Ascending aorta (tissue), 2 donors: ENCODE data around the gene RTKN. TPM values are rescaled to one million over a fixed set of nuclear protein-coding genes. Genes with fewer than 3 reads are reported as not detected.
A peak's percentile ranks its signal among the peaks of the same experiment; 100 is the strongest.
"Not testable (repeated sequence)": the region's sequence is repeated elsewhere in the genome, so short reads cannot be mapped to it uniquely, and the experiment has no call there.

Experiments
- DNase-seq, 2 donors: peaks; one replicate each; pipeline ENCODE4 v3.0.0-alpha.2; 2019; ENCODE audit warnings: low spot score in 2 of 2
- H3K27ac ChIP-seq, 2 donors: fragments of 200-600 bp; sonication (generic); one replicate each; pipeline ENCODE4 v1.5.1; 2016 to 2017; ENCODE audit warnings: mild to moderate bottlenecking in 1 of 2
- H3K27me3 ChIP-seq: fragments of 200-600 bp; sonication (generic); one replicate; pipeline ENCODE4 v1.5.1; 2017
- H3K36me3 ChIP-seq, 2 donors: fragments of 200-600 bp; sonication (generic); one replicate each; pipeline ENCODE4 v1.5.1; 2016
- H3K4me1 ChIP-seq, 2 donors: fragments of 200-600 bp; sonication (generic); one replicate each; pipeline ENCODE4 v1.5.1; 2016 to 2017; ENCODE audit warnings: mild to moderate bottlenecking in 1 of 2
- H3K4me3 ChIP-seq, 2 donors: fragments of 200-600 bp; sonication (generic); one replicate each; pipeline ENCODE4 v1.5.1; 2016 to 2017; ENCODE audit warnings: mild to moderate bottlenecking in 1 of 2
- H3K9me3 ChIP-seq, 2 donors: fragments of 200-600 bp; sonication (generic); one replicate each; pipeline ENCODE4 v1.5.1; 2016
- CTCF ChIP-seq, 3 experiments: fragments of 200-600 bp in 2 of 3; fragments of 450-650 bp in 1 of 3; sonication (generic) in 2 of 3; IDR thresholded peaks; one replicate each; pipeline ENCODE4 v1.5.1; 2016 to 2019; ENCODE audit warnings: antibody characterized with exemption in 3 of 3, mild to moderate bottlenecking in 1 of 3, moderate library complexity in 1 of 3
- intact Hi-C: fragments of 100-400 bp; cut with DNase I; formaldehyde crosslinking; loops from one replicate; pipeline ENCODE4 v1.15.1; 2023
- total RNA-seq: library from RNA; depleted of rRNA; stranded (reverse); fragments of >200 nt; gene quantifications from one replicate; pipeline ENCODE4 v1.1.0, GENCODE V29; 2016

The RTKN gene
- total RNA-seq, 1 donor from 2014 or later = 9.5 TPM

DNA sequence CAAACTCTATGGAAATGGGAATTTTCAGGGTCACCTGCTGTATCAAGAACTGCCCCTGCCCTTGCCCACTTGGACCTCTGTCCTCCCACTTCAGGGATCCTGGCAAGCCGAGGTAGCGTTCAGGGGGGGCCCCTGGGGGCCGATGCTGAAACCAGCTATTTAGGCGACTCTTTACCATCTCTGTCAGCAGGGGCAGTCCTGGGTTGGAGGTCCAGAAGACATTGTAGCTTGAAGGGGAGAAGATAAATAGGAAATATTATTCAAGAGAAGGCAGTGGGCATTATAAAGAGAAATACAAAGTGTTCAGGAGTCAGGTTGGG lies 21.0 kb upstream of the RTKN start:
- Histone ChIP-seq H3K36me3 (peaks cover 8 to 21% of the 10 kb centered on the region in 2 donors), H3K4me3 (no peak overlapping the region), H3K27me3 (no peaks in the 10 kb centered on the region), H3K4me1 (peaks cover 8 to 18% of the 10 kb centered on the region in 2 donors), H3K9me3 (no peaks in the 10 kb centered on the region), H3K27ac (no peak overlapping the region)
- no peak for DNase-seq
- intact Hi-C loops = no loop called here
- TF ChIP-seq CTCF (IDR thresholded peaks at IDR 0.05) = no peak

DNA sequence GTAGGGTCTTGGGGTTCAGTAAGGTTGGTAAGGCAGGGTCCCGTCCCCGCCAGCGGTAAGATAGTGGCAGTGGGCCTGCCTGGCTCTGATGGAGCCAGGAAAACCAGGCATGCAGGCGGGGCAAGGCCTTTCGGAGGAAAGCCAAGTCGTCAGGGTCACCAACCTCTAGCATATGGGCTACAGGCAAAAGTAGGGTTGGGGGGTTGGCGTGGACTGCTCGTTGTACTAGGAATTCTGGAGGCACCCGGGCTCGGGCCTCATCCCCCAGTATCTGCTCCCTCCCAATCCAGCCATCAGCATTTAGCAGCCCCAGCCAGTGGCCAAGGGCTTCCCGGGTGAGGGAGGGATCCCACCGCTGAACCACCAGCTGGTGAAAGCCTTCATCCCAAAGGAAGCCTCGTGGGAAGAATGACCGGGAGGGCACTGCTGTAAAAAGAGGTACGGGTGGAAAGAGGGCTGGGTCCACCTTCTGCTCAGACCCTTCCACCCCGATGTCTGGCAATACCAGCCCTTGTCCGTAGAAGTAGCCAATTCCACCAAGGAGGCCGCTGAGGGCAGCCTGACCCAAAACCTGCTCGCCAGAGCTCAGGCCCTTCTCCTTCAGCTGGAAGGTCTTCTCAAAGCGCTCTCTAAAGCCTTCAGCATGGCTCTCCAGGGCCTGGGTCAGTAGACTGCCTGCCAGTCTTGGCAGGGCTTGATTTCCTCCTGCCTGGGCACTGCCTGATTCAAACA lies 20.5 kb upstream of the RTKN start:
- DNase-seq = no peak
- Histone ChIP-seq H3K27ac (no peak overlapping the region), H3K4me3 (no peak overlapping the region), H3K9me3 (no peaks in the 10 kb centered on the region), H3K36me3 (peaks cover 8 to 21% of the 10 kb centered on the region in 2 donors), H3K27me3 (no peaks in the 10 kb centered on the region), H3K4me1 (peaks cover 8 to 18% of the 10 kb centered on the region in 2 donors)
- intact Hi-C loops = no loop called here
- no peak for TF ChIP-seq CTCF (IDR thresholded peaks at IDR 0.05)

DNA sequence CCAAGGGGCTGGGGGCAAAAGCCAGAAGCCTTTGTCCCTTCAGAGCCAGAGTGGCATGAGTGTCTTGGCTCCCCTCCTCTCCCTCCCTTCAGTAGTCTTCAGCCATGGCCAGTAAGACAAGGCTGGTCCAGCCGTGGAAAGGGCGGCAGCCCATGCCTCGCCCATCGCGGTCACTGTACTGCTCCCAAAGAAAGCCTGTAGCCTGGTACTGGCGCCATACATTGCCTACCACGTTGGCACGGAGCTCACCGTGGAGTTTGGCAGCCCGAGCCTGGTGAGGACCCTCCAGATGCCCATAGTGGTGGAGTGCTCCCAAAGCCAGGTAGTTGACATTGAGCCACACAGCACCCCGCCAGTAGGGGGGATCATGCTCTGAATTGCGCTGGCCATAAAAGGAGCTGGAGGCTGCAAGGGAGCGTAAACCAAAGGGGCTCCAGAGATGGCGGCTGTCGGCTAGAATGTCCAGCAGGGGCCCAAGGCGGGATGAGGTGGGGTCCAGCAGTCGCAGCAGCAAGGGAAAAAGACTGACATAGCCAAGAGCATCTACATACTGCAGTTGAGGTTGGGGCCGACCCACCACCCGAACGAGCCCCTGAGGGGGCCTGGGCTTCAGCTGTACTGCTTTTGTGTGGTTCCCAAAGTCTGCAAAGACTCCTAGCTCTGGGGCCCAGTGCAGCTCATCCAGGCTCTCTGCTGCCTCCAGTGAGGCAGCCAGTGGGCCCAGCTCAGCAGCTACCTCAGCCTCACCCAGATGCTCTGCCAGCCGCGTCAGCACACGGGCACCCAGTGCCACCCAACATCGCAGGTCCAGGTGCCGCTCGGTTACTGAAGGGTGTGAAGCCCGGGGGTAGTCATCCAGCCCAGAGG lies 19.7 kb upstream of the RTKN start:
- intact Hi-C loops = no loop called here
- H3K36me3 ChIP-seq = peaks cover 8 to 21% of the 10 kb centered on the region in 2 donors
- TF ChIP-seq CTCF (IDR thresholded peaks at IDR 0.05) = no peak
- no peak overlapping the region for H3K4me3 ChIP-seq
- no peak for DNase-seq
- H3K27ac ChIP-seq = no peak overlapping the region
- no peaks in the 10 kb centered on the region for H3K9me3 ChIP-seq
- peaks cover 8 to 26% of the 10 kb centered on the region in 2 donors for H3K4me1 ChIP-seq
- no peaks in the 10 kb centered on the region for H3K27me3 ChIP-seq

DNA sequence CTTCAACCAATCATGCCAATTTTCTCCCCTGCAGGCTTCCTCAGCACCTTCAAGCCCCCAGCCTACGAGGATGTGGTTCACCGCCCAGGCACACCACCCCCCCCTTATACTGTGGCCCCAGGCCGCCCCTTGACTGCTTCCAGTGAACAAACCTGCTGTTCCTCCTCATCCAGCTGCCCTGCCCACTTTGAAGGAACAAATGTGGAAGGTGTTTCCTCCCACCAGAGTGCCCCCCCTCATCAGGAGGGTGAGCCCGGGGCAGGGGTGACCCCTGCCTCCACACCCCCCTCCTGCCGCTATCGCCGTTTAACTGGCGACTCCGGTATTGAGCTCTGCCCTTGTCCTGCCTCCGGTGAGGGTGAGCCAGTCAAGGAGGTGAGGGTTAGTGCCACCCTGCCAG lies 18.4 kb upstream of the RTKN start:
- peaks cover 14 to 34% of the 10 kb centered on the region in 2 donors for H3K4me1 ChIP-seq

GRCh38 chr2:74459503-74460118 lies 17.9 kb upstream of the RTKN start:
- DNase-seq, H3K27ac ChIP-seq, H3K27me3 ChIP-seq, H3K4me3 ChIP-seq, H3K9me3 ChIP-seq: not testable (repeated sequence)
- peaks cover 8 to 21% of the 10 kb centered on the region in 2 donors for H3K36me3 ChIP-seq
- peaks cover 15 to 34% of the 10 kb centered on the region in 2 donors for H3K4me1 ChIP-seq
- intact Hi-C loops = loop anchor here (2.0 to 10.0 kb wide), 5 partner anchors 13 to 1905 kb away; partner anchors contain the start of genes AUP1, CCT7, HTRA2 and MRPL53

More for the DNA sequence above, 18.4 kb upstream of the RTKN start:
- H3K27ac ChIP-seq, H3K9me3 ChIP-seq, DNase-seq, H3K27me3 ChIP-seq, intact Hi-C loops, H3K4me3 ChIP-seq: not testable (repeated sequence)
- H3K36me3 ChIP-seq = peaks cover 8 to 21% of the 10 kb centered on the region in 2 donors

DNA sequence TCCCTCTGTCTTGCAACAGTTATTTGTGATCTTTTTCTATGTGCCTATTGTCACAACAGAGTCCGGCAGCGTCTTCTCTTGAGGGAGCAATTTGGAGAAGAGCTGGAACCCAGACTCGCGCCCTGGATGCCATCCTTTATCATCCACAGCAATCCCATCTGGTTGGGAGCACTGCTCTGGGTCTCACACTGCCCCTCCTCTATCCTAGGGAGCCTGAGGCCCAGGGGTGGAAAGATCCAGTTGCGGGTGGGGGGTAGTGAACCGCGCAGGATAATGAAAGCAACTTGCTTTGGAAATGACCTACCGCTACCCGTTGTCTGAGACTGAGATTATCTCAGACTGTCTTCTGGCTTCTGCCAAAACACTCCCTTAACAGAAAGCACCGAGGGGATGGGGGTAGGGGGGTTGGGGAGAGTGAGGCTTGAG lies 17.2 kb upstream of the RTKN start:
- intact Hi-C loops = loop anchor here (1.0 to 10.0 kb wide), 6 partner anchors 14 to 1904 kb away; partner anchors contain the start of genes AUP1, CCT7, HTRA2 and MRPL53
- peak overlapping the region; percentile 78 to 94 for H3K27ac ChIP-seq
- no peaks in the 10 kb centered on the region for H3K9me3 ChIP-seq
- no peaks in the 10 kb centered on the region for H3K27me3 ChIP-seq
- DNase-seq = no peak
- peaks cover 8 to 31% of the 10 kb centered on the region in 2 donors for H3K4me1 ChIP-seq
- no peak for TF ChIP-seq CTCF (IDR thresholded peaks at IDR 0.05)
- H3K36me3 ChIP-seq = peaks cover 8 to 21% of the 10 kb centered on the region in 2 donors
- H3K4me3 ChIP-seq = peak overlapping the region; percentile 72 to 78
